Osteoblast (primary cell): ENCODE measurements around the gene GLI3. TPM values are rescaled to one million over a fixed set of nuclear protein-coding genes. Genes with fewer than 3 reads are reported as not detected.

ENCODE experiments used
- DNase-seq: peaks from one replicate; pipeline ENCODE4 v3.0.0; 2011; ENCODE audit warnings: low spot score, mixed read lengths; ENCODE audit not compliant: insufficient read length; ENCODE audit errors: missing footprints
- H2AFZ ChIP-seq: 2 replicates; pipeline ENCODE4 v1.6.0; 2011; ENCODE audit warnings: mild to moderate bottlenecking, low read length
- H3K27ac ChIP-seq: 2 replicates; pipeline ENCODE4 v1.5.1; 2011; ENCODE audit warnings: mild to moderate bottlenecking, low read depth, low read length, moderate library complexity
- H3K27me3 ChIP-seq: 2 replicates; pipeline ENCODE4 v1.6.0; 2012; ENCODE audit warnings: mild to moderate bottlenecking, control low read depth, inconsistent platforms, low read length, moderate library complexity; ENCODE audit not compliant: insufficient read depth
- H3K36me3 ChIP-seq: 2 replicates; pipeline ENCODE4 v1.5.1; 2011; ENCODE audit warnings: mild to moderate bottlenecking, low read length, control low read depth, moderate library complexity; ENCODE audit not compliant: insufficient read depth
- H3K4me1 ChIP-seq: 2 replicates; pipeline ENCODE4 v1.5.1; 2011; ENCODE audit warnings: mild to moderate bottlenecking, low read length, control low read depth, moderate library complexity; ENCODE audit not compliant: insufficient read depth
- H3K4me2 ChIP-seq: 2 replicates; pipeline ENCODE4 v1.6.0; 2011; ENCODE audit warnings: mild to moderate bottlenecking, low read length; ENCODE audit not compliant: insufficient read depth
- H3K4me3 ChIP-seq: fragments of 200-600 bp; sonication (generic); 3 replicates; pipeline ENCODE4 v1.5.1; 2012; ENCODE audit warnings: mild to moderate bottlenecking, low read length, inconsistent platforms; ENCODE audit not compliant: insufficient read depth
- H3K79me2 ChIP-seq: 2 replicates; pipeline ENCODE4 v1.6.0; 2012; ENCODE audit warnings: mild to moderate bottlenecking, low read length, control low read depth, inconsistent platforms; ENCODE audit not compliant: insufficient read depth
- H3K9me3 ChIP-seq: 2 replicates; pipeline ENCODE4 v1.5.1; 2011; ENCODE audit warnings: low read depth, low read length, control low read depth
- H4K20me1 ChIP-seq: 2 replicates; pipeline ENCODE4 v1.6.0; 2012; ENCODE audit warnings: mild to moderate bottlenecking, low read length, control low read depth; ENCODE audit not compliant: insufficient read depth
- CTCF ChIP-seq: IDR thresholded peaks from 2 replicates; pipeline ENCODE4 v1.5.1; 2011; ENCODE audit warnings: mild to moderate bottlenecking, low read depth, low read length, moderate library complexity; ENCODE audit errors: extremely low read depth
- total RNA-seq: library from RNA; depleted of rRNA; stranded (reverse); fragments of >200 nt; gene quantifications from 2 replicates; pipeline ENCODE4 v1.2.3, GENCODE V29; 2012

GLI3 gene
- total RNA-seq, 1 donor: 11.9 TPM

- Histone ChIP-seq H3K4me2 (peak overlapping the region; percentile 62), H3K4me3 (no peak overlapping the region)
Observed at GRCh38 chr7:42198296-42198695, 38.7 kb downstream of the GLI3 start.

GRCh38 chr7:42197451-42197850 is 39.6 kb downstream of the GLI3 start:
- H3K79me2 ChIP-seq: peaks cover 29% of the 10 kb centered on the region
- TF ChIP-seq CTCF: no peak
- H3K36me3 ChIP-seq: peaks cover 5% of the 10 kb centered on the region
- H4K20me1 ChIP-seq: no peaks in the 10 kb centered on the region
- no peaks in the 10 kb centered on the region for H3K27me3 ChIP-seq
- DNase-seq: no peak
- H2AFZ ChIP-seq: no peak overlapping the region
- no peak overlapping the region for H3K4me3 ChIP-seq
- H3K4me2 ChIP-seq: no peak overlapping the region
- peaks cover 48% of the 10 kb centered on the region for H3K4me1 ChIP-seq
- no peaks in the 10 kb centered on the region for H3K9me3 ChIP-seq
- H3K27ac ChIP-seq: no peak overlapping the region

More at GRCh38 chr7:42198296-42198695, 38.7 kb downstream of the GLI3 start:
- Histone ChIP-seq H3K36me3 (peaks cover 5% of the 10 kb centered on the region), H3K27ac (peak overlapping the region; percentile 65), H3K4me1 (peaks cover 40% of the 10 kb centered on the region), H3K79me2 (peaks cover 33% of the 10 kb centered on the region), H3K27me3 (no peaks in the 10 kb centered on the region), H4K20me1 (no peaks in the 10 kb centered on the region), H2AFZ (peak overlapping the region; percentile 39), H3K9me3 (no peaks in the 10 kb centered on the region)
- TF ChIP-seq CTCF: no peak
- DNase-seq: no peak

GRCh38 chr7:42194238-42194637 is 42.8 kb downstream of the GLI3 start:
- Histone ChIP-seq H3K9me3 (no peaks in the 10 kb centered on the region), H3K27me3 (no peaks in the 10 kb centered on the region), H2AFZ (peak overlapping the region; percentile 69), H3K36me3 (peaks cover 5% of the 10 kb centered on the region), H3K4me2 (peak overlapping the region; percentile 87), H3K27ac (peak overlapping the region; percentile 52), H3K4me3 (peak overlapping the region; percentile 60), H3K79me2 (peaks cover 27% of the 10 kb centered on the region), H3K4me1 (peaks cover 53% of the 10 kb centered on the region), H4K20me1 (no peaks in the 10 kb centered on the region)
- DNase-seq: no peak
- TF ChIP-seq CTCF: no peak

- no peak for DNase-seq
- no peak for TF ChIP-seq CTCF
- Histone ChIP-seq H3K36me3 (peaks cover 5% of the 10 kb centered on the region), H2AFZ (peak overlapping the region; percentile 69), H3K4me3 (peak overlapping the region; percentile 60), H4K20me1 (no peaks in the 10 kb centered on the region), H3K4me1 (peaks cover 48% of the 10 kb centered on the region), H3K27ac (peak overlapping the region; percentile 52), H3K4me2 (peak overlapping the region; percentile 87), H3K9me3 (no peaks in the 10 kb centered on the region), H3K27me3 (no peaks in the 10 kb centered on the region), H3K79me2 (peaks cover 30% of the 10 kb centered on the region)
Observed at GRCh38 chr7:42193471-42194129, 43.4 kb downstream of the GLI3 start.
